OCI-LY7 (cell line): ENCODE measurements around the gene CDC5L.

Source experiments
- EZH2phosphoT487 ChIP-seq: fragments of 200-600 bp; sonication (generic); IDR thresholded peaks from 2 replicates; pipeline ENCODE4 v1.6.1; 2018; ENCODE audit warnings: low read depth, borderline replicate concordance, mild to moderate bottlenecking, mixed run types, antibody characterized with exemption, low read length, moderate library complexity, mixed read lengths
- TF ChIP-seq, protein P1 (sequence below): fragments of 200-600 bp; sonication (generic); conservative IDR thresholded peaks from 2 replicates; pipeline ENCODE4 v1.5.1; 2014; ENCODE audit warnings: mild to moderate bottlenecking, antibody characterized with exemption, low read length, moderate library complexity, mixed read lengths

DNA sequence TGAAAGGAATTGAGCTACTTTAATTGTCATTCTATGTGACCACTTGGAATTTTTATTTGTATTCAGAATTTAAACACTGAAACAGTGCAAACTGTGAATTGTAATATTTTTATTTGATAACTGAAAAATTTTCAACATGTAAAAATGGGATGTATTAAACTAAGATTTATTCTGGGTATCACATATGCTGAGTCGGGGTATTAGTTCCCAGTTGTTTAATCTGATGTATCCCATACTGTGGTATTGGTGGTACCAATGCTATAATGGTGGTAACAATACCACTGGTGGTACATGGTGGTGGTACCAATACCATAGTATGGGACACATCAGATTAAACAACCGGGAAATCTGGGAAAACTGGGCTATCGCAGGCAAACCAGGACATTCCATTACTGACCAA lies 79.4 kb downstream of the CDC5L start:
- TF ChIP-seq, protein P1, sequence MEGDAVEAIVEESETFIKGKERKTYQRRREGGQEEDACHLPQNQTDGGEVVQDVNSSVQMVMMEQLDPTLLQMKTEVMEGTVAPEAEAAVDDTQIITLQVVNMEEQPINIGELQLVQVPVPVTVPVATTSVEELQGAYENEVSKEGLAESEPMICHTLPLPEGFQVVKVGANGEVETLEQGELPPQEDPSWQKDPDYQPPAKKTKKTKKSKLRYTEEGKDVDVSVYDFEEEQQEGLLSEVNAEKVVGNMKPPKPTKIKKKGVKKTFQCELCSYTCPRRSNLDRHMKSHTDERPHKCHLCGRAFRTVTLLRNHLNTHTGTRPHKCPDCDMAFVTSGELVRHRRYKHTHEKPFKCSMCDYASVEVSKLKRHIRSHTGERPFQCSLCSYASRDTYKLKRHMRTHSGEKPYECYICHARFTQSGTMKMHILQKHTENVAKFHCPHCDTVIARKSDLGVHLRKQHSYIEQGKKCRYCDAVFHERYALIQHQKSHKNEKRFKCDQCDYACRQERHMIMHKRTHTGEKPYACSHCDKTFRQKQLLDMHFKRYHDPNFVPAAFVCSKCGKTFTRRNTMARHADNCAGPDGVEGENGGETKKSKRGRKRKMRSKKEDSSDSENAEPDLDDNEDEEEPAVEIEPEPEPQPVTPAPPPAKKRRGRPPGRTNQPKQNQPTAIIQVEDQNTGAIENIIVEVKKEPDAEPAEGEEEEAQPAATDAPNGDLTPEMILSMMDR = no peak
- no peak for TF ChIP-seq EZH2phosphoT487
